HG03108 (cell line): ENCODE results near the gene ROBO3.

Experiments
- ATAC-seq: cut with Tn5 transposase; IDR thresholded peaks from one replicate; pipeline ENCODE4 v1.9.1; 2021; ENCODE audit warnings: moderate library complexity; ENCODE audit not compliant: unreplicated experiment

ROBO3 gene, protein sequence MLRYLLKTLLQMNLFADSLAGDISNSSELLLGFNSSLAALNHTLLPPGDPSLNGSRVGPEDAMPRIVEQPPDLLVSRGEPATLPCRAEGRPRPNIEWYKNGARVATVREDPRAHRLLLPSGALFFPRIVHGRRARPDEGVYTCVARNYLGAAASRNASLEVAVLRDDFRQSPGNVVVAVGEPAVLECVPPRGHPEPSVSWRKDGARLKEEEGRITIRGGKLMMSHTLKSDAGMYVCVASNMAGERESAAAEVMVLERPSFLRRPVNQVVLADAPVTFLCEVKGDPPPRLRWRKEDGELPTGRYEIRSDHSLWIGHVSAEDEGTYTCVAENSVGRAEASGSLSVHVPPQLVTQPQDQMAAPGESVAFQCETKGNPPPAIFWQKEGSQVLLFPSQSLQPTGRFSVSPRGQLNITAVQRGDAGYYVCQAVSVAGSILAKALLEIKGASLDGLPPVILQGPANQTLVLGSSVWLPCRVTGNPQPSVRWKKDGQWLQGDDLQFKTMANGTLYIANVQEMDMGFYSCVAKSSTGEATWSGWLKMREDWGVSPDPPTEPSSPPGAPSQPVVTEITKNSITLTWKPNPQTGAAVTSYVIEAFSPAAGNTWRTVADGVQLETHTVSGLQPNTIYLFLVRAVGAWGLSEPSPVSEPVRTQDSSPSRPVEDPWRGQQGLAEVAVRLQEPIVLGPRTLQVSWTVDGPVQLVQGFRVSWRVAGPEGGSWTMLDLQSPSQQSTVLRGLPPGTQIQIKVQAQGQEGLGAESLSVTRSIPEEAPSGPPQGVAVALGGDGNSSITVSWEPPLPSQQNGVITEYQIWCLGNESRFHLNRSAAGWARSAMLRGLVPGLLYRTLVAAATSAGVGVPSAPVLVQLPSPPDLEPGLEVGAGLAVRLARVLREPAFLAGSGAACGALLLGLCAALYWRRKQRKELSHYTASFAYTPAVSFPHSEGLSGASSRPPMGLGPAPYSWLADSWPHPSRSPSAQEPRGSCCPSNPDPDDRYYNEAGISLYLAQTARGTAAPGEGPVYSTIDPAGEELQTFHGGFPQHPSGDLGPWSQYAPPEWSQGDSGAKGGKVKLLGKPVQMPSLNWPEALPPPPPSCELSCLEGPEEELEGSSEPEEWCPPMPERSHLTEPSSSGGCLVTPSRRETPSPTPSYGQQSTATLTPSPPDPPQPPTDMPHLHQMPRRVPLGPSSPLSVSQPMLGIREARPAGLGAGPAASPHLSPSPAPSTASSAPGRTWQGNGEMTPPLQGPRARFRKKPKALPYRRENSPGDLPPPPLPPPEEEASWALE (N-terminal part only)

DNA sequence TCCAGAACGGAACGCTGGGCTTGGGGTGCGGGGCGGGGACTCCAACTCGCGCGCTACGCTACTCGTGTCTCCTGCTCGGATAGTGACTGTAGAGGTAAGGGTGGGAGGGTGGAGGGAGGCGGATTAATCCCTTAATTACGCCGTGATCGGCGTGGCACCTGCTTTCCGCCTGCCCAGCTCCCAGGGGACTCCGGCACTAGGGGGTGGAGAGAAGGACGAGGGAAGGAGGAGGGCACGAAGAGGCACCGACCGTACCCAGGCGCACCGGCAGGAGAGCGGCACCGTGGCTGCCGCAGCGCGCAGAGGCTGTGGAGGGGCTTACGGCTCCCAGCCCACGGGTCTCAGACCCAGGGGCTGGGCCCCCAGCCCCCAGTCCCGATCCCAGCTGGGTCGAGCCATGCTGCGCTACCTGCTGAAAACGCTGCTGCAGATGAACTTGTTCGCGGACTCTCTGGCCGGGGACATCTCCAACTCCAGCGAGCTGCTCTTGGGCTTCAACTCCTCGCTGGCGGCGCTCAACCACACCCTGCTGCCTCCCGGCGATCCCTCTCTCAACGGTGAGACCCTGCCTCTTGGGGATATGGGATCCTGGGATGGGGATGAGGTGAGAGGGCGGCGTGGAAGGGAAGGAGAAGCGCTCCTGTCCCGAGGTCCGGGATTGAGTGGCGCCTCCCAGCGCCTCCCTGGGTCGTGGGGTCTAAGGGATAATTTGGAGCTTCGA is at the start of gene ROBO3:
ROBO3 (plus strand) TSS at position 252 of the 721 bp plus-strand sequence; CDS start at position 398, 146 bp downstream.
- no peak for ATAC-seq

DNA sequence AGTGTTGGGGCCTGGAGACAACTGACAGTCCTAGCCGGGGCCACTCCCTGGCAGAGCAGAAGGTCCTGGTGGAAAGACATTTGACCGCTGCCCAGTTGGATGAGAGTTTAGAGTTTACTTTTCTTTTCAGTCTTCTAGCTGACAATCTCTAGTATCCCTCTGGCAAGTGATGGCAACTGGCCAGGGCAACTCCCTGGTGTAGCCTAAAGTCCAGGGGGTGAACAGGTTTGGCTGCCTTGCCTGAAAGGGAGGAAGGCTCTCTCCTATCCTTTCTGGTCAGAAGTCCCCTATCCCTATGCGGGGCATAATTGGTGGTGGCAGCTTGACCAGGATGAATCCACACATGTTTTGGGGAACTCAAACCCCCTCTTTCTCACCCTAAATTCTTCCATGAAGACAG is 48.2 kb upstream of the ROBO3 start:
- ATAC-seq, result no peak

DNA sequence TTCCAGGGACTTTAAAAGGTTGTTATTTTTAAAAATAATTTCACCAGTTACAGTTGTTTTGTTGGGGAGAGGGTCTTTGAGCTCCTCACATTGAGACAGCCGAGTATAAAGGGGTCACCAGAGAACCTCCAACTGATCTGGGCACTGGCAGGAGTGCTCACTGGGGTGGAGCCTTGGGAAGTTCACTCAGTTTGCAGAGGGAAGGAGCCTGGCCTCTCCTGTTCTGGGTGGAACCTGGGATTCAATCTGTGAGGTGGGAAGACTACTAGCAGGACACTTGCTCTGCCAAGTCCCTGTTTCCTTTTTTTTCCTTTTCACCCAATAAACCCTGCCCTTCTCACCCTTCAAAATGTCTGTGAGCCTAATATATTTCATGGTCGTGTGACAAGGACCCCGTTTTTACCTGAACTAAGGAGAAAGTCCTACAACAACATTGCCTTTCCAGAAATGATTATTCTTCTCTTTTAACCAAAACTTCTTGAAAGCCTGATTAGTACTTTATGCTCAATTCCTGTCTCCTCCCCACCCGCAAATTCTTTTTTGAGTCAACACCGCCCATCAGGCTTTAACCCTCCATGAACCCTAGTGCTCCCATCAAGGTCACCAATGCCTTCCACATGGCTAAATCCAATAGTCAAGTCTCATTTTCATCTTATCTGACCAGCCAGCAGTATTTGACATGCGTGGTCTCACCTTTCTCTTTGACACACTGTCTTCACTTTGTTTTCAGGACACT is 43.1 kb upstream of the ROBO3 start:
- no peak for ATAC-seq

DNA sequence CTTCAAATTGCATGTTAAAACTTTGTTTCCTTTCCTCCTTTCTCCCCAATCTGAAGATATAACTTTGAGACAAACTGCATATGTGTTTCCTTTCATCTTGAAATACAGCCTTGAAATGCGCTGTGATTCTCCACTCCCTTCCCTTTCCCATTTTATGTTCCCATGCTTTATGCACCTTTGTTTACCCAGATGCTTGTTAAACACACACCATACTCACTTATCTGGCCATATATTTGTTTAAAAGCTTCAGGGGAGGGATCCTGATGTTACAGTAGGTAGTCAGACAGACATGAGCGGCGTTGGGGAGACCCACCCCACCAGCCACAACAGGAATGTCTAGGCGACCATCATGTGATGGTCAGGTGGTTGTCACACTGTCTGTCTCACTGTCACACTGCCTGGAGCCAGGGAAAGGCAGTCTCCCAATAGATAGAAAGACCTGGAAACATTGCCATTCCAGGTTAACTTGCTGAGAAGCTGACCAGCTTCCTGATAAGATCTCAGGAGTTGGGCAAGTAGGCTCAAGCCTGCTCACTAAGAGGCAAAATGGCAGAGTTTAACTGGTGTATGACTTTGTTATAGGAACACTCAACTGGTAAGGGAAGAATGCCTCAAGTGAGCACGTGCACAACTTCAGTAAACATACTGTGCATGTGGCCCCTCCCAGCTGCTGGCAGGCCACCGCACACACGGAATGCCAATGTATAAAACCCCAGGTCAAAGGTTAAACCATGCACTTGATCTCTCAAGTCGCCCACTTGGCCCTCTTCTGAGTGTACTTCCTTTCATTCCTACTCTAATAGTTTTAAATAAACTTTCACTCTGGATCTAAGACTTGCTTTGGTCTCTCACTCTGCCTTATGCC is 41.5 kb upstream of the ROBO3 start:
- ATAC-seq, result no peak

DNA sequence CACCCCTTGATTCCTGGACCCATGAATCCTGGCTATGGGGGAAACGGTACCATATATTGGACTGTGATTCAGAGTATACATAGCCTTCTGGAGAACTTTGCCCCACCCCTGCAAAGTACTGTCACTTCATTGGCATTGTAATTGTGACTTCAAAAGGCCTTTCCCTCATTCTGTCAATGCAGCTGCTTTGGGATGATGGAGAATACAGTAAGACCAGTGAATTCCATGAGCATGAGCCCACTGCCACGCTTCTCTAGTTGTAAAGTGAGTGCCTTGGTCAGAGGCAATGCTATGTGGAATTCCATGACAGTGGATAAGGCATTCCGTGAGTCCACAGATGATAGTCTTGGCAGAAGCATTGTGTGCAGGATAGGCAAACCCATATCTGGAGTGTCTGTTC is 39.4 kb upstream of the ROBO3 start:
- ATAC-seq, result no peak

DNA sequence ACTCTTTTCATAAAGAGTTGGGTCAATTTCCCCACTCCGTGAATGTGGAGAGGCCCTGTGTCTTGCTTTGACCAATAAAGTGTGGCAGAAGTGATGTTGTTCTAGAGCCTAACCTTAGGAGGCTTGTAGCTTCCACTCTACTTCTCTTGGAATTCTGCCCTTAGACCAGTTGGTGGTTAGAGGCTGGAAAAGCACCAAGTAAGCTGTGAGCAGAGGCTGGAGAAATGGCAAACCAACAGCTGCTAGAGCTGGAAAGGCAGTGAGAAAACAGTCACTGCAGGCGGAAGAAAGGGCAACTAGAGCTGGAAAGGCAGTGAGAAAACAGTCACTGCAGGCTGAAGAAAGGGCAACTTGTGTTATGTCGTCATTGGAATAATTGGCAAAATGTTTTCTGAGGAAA is 35.2 kb upstream of the ROBO3 start:
- no peak for ATAC-seq

DNA sequence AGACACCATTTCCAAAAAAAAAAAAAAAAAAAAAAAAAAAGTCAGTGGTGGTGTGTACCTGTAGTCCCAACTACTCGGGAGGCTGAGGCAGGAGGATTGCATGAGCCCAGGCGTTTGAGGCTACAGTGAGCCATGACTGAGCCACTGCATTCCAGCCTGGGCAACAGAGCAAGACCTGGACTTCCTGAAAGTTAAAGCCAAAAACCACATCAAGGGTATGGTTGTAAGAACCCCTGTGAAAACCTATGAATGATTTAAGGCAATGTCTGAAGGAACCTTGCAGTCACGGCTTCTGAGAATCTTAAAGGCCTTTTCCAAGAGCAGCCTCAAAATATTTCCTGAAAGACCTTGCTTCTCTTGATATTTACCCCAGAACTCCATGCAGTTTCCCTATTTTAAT is 34.5 kb upstream of the ROBO3 start:
- no peak for ATAC-seq

DNA sequence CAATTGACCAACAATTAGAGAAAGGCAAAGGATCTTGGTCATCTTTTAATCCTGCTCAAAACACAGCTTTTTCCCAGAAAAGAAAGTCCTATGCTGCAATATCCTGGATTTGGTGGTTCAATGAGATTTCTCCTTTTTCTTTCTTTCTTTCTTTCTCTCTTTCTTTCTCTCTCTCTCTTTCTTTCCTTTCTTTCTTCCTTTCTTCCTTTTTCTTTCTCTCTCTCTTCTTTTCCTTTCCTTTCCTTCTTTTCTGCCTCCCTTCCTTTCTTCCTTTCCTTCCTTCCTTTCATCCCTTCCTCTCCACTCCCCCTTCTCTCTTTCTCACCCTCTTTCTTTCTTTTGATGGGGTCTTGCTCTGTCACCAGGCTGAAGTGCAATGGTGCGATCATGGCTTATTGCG is 33.3 kb upstream of the ROBO3 start:
- ATAC-seq, result no peak

DNA sequence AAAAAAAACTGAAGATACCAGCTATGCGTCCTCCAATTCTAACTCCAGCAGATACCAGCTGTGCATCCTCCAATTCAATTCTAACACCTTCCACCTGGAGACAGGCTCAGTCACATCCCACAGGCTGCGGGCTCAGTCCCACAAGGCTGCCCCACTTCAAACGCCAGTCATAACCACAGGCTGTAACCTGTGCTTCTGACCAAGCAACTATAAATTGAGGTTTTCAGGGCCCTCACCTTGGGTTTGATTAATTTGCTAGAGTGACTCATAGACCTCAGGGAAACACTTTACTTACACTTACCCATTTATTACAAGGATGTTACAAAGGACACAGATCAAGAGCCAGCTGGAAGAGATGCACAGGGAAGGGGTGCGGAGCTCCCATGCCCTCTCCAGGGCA is 32.7 kb upstream of the ROBO3 start:
- no peak for ATAC-seq

DNA sequence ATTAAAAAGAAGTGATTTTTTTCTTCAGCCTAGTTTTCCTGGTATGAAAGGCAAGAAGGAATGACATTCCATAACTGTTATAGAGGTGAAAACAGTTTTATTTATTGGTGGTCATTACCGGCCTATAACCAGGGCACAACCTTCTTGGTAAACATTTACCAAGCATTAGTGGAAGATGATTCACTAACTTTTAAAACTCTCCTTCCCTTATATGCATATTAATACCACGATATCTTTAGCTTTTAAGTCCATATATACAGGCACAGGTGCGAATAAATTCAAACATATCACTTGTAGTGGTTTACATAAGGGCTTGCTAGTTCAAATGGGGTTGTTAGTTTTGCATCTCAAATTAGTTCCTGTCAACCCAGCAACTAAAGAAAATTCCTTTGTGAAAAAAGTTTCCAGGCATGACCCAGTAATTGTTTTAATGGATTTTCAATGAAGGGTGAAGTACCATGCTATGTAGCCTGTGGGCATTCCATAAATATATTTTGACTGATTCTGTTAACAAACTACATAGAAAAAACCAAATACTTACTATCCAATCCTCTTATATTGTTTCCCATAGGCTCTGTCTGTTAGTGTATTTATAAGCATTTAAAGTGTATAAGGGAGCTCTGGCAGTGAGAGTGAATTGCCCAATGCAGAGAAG is 30.6 kb upstream of the ROBO3 start:
- no peak for ATAC-seq

DNA sequence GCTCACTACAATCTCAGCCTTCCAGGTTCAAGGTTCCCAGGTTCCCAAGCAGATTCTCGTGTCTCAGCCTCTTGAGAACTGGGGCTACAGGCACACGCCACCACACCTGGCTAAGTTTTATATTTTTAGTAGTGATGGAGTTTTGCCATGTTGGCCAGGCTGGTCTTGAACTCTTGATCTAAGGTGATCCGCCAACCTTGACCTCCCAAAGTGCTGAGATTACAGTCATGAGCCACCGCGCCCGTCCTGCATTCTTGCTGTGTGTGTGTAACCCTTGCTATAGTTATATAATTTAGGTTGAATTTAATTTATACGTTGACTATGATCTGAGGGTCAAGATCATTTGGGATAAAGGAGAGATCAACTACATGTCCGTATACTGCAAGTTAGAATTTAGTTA is 29.3 kb upstream of the ROBO3 start:
- ATAC-seq, result no peak

DNA sequence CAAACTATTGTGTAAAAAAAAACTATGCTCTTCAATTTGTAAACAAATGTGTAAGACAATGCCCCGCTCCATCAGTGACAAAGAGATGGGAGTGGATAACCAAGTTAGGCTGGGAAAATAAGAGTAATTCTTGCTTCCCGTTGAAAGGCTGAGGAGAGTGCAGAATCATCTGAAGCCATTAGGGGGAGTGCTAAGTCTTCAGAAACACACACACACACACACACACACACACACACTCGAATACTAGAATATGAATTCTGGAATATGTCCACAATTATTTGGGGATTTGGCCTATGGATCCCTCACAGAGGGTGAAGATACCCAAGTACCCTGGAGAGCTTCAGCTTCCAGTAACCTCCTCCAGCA is 27.8 kb upstream of the ROBO3 start:
- ATAC-seq, result peak; percentile 40

DNA sequence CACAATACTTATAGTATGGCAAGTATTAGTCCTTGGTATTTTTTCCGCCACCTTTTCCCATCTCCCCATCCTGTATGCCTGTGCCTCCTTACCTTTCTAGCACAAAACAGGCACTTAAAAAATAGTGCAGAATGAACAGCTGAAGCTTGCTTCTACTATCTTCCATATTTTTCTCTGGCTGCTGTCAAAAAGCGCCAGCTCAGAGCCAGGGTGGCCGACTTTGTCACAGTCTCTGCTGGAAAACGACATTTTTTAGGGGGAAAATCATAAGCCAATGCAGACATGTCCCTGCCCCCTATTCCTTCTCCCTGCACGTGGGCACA is 26.5 kb upstream of the ROBO3 start:
- ATAC-seq, result no peak

DNA sequence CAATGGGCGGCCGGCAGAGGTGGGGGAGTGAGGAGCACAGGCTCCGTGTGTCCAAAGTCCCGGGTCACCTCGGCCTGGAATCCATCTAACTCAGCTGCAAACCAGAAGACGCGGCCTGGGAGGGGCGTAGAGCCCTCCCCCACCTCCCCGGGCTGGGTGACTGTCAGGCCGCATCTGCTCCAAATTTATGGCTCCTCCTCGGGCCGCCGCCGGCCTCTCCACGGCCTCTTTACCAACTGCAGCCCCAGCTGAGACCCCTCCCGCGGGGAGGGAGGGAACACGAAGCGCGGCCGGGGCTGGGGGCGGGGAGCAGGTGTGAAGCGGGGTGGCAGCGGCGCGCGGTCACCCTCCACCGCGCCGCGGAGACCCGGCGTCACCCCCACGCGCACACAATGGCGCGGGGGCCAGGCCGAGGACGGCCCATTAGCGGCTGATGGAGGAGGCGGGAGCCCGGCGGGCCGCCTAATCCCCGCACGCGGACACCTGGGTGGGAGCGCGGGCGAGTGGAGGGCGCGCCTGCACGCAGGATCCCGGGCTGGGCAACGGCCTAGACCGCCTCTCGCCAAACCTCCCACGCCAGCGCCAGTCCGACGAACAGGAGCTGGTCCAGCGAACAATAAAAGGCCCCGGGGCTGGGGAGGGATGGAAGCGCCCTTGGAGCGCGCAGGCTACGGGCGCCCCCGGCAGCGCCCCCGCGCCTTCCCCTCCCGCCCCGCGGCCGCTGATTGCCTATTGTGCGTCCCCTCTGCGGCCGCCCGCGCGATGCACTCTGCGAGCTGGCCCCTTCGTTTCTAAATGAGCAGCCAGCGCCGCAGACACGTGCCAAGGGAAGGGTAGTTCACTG is 25.9 kb upstream of the ROBO3 start:
- no peak for ATAC-seq

DNA sequence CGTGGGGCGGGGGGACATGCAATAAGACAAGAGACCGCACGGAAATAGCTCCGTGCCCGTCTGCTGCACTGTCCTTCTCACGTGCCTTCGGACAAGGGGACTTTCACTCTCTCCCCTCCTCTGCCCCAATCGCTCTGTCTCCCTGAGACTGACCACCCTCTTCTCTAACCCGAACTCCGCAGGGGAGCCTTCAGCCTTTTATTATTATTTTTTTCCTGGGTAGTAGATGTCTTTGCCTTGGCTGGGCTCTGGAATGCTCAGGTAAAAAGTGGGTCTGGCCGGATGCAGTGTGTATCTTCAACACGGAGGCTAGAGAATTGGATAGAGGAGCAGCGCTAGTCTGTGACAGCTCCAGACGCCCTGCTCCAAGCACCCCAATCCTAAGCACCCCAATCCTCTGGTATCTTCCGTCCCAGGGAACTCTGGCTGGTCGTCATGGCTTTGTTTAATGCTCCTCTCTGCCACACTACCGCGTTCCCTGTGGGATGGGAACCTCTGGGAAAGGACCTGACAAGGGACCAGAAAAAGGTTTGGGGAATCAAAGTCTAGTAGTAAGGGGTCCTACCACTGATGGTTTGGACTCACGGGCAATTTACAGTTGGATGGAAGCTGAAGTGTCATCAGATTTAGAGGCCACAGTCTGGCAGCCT is 25.1 kb upstream of the ROBO3 start:
- ATAC-seq, result no peak

DNA sequence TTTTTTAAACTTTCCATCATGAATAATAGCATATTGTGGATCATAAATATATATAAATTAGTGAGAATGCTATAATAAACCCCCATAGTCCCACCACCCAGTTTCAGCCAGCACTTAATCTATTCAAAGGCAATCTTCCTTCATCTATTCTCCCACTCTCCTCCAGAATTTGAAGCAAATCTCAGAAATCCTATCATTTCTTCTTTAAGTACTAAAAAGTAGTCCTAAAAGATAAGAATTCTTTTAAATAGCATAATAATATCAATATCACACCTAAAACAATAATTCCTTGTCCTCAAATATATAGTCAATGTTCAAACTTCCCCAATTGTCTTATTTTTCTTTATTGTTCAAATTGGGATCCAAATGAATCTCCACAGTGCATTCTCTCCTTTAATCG is 24.6 kb upstream of the ROBO3 start:
- no peak for ATAC-seq

DNA sequence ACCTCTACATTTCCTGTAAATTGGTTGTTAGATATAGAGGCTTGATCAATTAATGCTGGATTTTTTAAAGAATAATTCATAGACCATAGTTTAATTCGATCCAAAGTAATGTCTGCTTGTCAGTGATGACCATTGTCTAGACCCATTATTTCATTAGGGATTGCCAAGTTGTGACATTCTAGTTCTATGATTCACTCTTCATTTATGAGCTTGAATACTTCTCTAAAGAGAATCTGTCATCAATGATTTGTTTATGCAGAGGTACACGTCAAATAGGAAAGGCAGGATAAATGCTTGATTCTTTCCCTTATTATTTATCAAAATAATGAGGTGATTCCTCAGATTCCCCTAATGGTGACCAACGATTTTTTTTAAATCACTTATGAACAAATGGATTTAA is 24.0 kb upstream of the ROBO3 start:
- ATAC-seq, result no peak
